Measurements from ENCODE around the gene CALHM5. TPM values are rescaled to one million over a fixed set of nuclear protein-coding genes. Genes with fewer than 3 reads are reported as not detected.

The CALHM5 gene
- total and polyA plus RNA-seq, 2 of the 4 experiments (the other 2 are of a cell fraction), result 3.3 to 10.8 TPM

DNA sequence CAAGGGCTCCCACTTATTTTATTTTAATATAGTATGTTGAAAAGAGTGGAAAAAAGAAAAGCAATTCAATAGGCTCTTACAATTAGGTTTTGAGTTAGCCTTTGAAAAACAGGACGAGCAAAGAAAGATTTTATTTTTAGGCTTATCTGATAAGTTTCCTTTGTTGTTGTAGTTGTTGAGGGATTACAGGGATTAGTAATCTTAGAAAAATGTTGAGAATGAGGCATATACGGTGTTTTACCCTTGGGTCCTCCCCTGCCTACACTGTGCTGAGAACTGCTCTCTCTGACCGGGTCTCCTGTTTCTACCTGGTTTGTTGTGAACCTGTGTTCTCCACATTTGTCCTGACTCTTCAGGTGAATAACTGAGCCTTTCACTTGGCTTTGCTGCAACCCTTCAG, 17.3 kb downstream of the CALHM5 start:
- H2AFZ ChIP-seq (replicated peaks; ENCODE audit: low read length, poor library complexity), result no peak overlapping the region
- intact Hi-C loops (cut with micrococcal nuclease) (no loop called here), in situ Hi-C loops (cut with MboI; ENCODE audit: low sequenced_read_pairs) (no loop called here), dilution Hi-C loops (cut with HindIII; ENCODE audit: low sequenced_read_pairs, unreplicated experiment) (no loop called here)
- H2BK20ac ChIP-seq (ENCODE audit: low read depth, low read length), result peak overlapping the region; percentile 61
- H3K27ac ChIP-seq (ENCODE audit: insufficient read depth, low read length), result no peak overlapping the region
- ATAC-seq (ENCODE audit: low read depth) (no peak), DNase-seq (peak; percentile 28)
- H2BK5ac ChIP-seq (ENCODE audit: low read depth, low read length, poor library complexity, severe bottlenecking), result no peak overlapping the region
- peak overlapping the region in 1 of 2 experiments; percentile 53; a peak in 2 of 4 replicates for H4K8ac ChIP-seq (ENCODE audit: low read depth in 2 of 2, low read length in 2 of 2)
- peak overlapping the region; percentile 24 for H3K4me2 ChIP-seq (ENCODE audit: low read depth, low read length)
- H3K9me1 ChIP-seq (ENCODE audit: insufficient read depth, low read length), result peaks cover 12% of the 10 kb centered on the region
- H3K56ac ChIP-seq (ENCODE audit: extremely low read depth, insufficient read depth, low read length), result no peak overlapping the region
- H3K36me3 ChIP-seq (ENCODE audit: control insufficient read depth, insufficient read depth, low read length), result no peaks in the 10 kb centered on the region
- H3K4me1 ChIP-seq (ENCODE audit: control insufficient read depth, insufficient read depth, low read length), result peaks cover 12% of the 10 kb centered on the region
- H3K14ac ChIP-seq (replicated peaks; ENCODE audit: low read depth, low read length), result peak overlapping the region; percentile 8; the same call in 1 of the 2 replicates
- no peak overlapping the region for H4K5ac ChIP-seq (ENCODE audit: low read depth, low read length)
- H3K4ac ChIP-seq (ENCODE audit: low read depth, low read length), result peak overlapping the region; percentile 58
- H3K4me3 ChIP-seq (ENCODE audit: insufficient read depth, low read depth, low read length), result no peak overlapping the region
- WGBS, 2 experiments (ENCODE audit: extremely low coverage in 2 of 2, insufficient read length in 1 of 2), result 20% methylated on average over 1 of the region's 3 CpGs; no CpG with 5 or more reads in 1 of the 2 experiments
- no TSS peak for BruUV-seq (replicated peaks)
- H4K91ac ChIP-seq (ENCODE audit: insufficient read depth, low read depth, low read length), result peak overlapping the region; percentile 53
- no peak overlapping the region for H3K9ac ChIP-seq (ENCODE audit: low read depth, low read length)
- no peak overlapping the region for H2BK15ac ChIP-seq (ENCODE audit: low read depth, low read length)
- H3K18ac ChIP-seq (ENCODE audit: low read depth, low read length), result peak overlapping the region; percentile 63; the same call in 1 of the 2 replicates
- H3K79me1 ChIP-seq (ENCODE audit: low read depth in 1 of 2, low read length in 2 of 2), result 0 out of 4 replicates have a peak, but pooled peaks cover 0 to 3% of the 10 kb centered on the region in 2 experiments
- H2BK120ac ChIP-seq (ENCODE audit: low read depth, low read length), result peak overlapping the region; percentile 42; the same call in 1 of the 2 replicates
- H3K9me3 ChIP-seq (ENCODE audit: control insufficient read depth, insufficient read depth, low read length), result no peaks in the 10 kb centered on the region
- no peaks in the 10 kb centered on the region for H4K20me1 ChIP-seq (ENCODE audit: insufficient read depth, low read length)
- H3K23ac ChIP-seq (ENCODE audit: low read depth, low read length), result peak overlapping the region; percentile 13; the same call in 1 of the 2 replicates
- H2AK5ac ChIP-seq (ENCODE audit: low read depth, low read length), result peak overlapping the region; percentile 17; the same call in 1 of the 2 replicates
- ChIA-PET CTCF (interaction anchor here (0.7 kb wide), 1 partner anchor 32 kb away, joined by 3 read pairs; no protein-coding TSS in a partner anchor), POLR2A (ENCODE audit: unreplicated experiment) (no interaction called here)
- H2AK9ac ChIP-seq (replicated peaks; ENCODE audit: low read depth, low read length, poor library complexity), result no peak overlapping the region
- no peaks in the 10 kb centered on the region for H3K27me3 ChIP-seq (ENCODE audit: control insufficient read depth, insufficient read depth, low read length)
- TF ChIP-seq USF2 (IDR thresholded peaks at IDR 0.05; ENCODE audit: low read depth, low read length) (no peak), SMC3 (IDR thresholded peaks at IDR 0.05; ENCODE audit: low read depth, low read length) (no peak), CHD1 (IDR thresholded peaks at IDR 0.05; ENCODE audit: low read depth, low read length) (no peak), RAD21 (IDR thresholded peaks at IDR 0.05; ENCODE audit: low read length) (no peak), RCOR1 (IDR thresholded peaks at IDR 0.05; ENCODE audit: insufficient replicate concordance, low read length) (no peak), MXI1 (IDR thresholded peaks at IDR 0.05; ENCODE audit: borderline replicate concordance, low read depth, low read length) (no peak), BHLHE40 (IDR thresholded peaks at IDR 0.05; ENCODE audit: low read depth, low read length) (no peak), CEBPB (IDR thresholded peaks at IDR 0.05; ENCODE audit: low read depth, low read length) (no peak), RFX5 (IDR thresholded peaks at IDR 0.05; ENCODE audit: low read depth, low read length) (no peak), POLR2A (IDR thresholded peaks at IDR 0.05; ENCODE audit: low read depth, low read length) (no peak), MAZ (IDR thresholded peaks at IDR 0.05; ENCODE audit: borderline replicate concordance, low read depth, low read length) (no peak), NFE2L2 (IDR thresholded peaks at IDR 0.05; ENCODE audit: low read depth, low read length) (no peak), FOS (IDR thresholded peaks at IDR 0.05; ENCODE audit: low read depth, low read length) (no peak), MAFK (IDR thresholded peaks at IDR 0.05; ENCODE audit: low read depth, low read length) (no peak)
- TF ChIP-seq, protein P1, sequence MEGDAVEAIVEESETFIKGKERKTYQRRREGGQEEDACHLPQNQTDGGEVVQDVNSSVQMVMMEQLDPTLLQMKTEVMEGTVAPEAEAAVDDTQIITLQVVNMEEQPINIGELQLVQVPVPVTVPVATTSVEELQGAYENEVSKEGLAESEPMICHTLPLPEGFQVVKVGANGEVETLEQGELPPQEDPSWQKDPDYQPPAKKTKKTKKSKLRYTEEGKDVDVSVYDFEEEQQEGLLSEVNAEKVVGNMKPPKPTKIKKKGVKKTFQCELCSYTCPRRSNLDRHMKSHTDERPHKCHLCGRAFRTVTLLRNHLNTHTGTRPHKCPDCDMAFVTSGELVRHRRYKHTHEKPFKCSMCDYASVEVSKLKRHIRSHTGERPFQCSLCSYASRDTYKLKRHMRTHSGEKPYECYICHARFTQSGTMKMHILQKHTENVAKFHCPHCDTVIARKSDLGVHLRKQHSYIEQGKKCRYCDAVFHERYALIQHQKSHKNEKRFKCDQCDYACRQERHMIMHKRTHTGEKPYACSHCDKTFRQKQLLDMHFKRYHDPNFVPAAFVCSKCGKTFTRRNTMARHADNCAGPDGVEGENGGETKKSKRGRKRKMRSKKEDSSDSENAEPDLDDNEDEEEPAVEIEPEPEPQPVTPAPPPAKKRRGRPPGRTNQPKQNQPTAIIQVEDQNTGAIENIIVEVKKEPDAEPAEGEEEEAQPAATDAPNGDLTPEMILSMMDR (conservative IDR thresholded peaks at IDR 0.05; ENCODE audit: low read depth, low read length), result no peak
- TF ChIP-seq, protein P2, sequence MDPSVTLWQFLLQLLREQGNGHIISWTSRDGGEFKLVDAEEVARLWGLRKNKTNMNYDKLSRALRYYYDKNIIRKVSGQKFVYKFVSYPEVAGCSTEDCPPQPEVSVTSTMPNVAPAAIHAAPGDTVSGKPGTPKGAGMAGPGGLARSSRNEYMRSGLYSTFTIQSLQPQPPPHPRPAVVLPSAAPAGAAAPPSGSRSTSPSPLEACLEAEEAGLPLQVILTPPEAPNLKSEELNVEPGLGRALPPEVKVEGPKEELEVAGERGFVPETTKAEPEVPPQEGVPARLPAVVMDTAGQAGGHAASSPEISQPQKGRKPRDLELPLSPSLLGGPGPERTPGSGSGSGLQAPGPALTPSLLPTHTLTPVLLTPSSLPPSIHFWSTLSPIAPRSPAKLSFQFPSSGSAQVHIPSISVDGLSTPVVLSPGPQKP (IDR thresholded peaks at IDR 0.05; ENCODE audit: borderline replicate concordance, low read depth, low read length), result no peak
